HG02970 (cell line): ENCODE measurements around the gene PAPOLA.

ENCODE experiments used
- ATAC-seq: cut with Tn5 transposase; IDR thresholded peaks from one replicate; pipeline ENCODE4 v1.9.1; 2021; ENCODE audit warnings: mild to moderate bottlenecking, moderate library complexity, moderate number of reproducible peaks; ENCODE audit not compliant: unreplicated experiment, low FRiP score

The PAPOLA gene

GRCh38 chr14:96616161-96616721 is 114.1 kb downstream of the PAPOLA start:
- no peak for ATAC-seq
